Stimulated activated CD8-positive, alpha-beta memory T cell treated with anti-CD3 and anti-CD28 coated beads, Interleukin-7, amount 100 ng/mL, for 4 hours (primary cell): ENCODE measurements around the gene UNCX.

Source experiments
- DNase-seq, 2 donors: peaks; one replicate each; pipeline ENCODE4 v3.0.0-alpha.2; 2020; ENCODE audit warnings: low read depth in 2 of 2

The UNCX gene

DNA sequence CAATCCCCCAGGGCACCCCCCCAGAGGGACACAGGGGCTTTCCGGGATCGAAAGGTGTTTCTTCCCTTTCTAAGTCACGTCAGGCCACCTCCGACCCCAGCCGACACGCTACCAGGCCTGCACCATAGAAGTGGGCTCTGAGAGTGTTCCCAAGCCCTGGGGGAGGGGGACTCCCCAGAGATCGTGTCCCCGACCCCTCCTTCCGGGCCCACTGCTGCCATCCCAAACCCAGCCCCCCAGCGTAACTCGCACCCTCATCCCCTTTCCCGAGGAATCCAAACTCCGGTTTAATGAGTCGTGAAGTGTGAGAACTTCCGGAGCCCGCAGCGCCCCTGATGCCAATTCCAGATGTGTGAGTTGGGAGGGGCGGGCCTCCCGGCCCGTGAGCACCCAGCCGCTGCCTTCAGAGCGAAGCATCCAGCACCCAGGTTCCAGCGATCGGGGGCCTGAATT lies 11.3 kb downstream of the UNCX start:
- no peak for DNase-seq

GRCh38 chr7:1244700-1245523 lies 12.2 kb downstream of the UNCX start:
- no peak for DNase-seq

- no peak for DNase-seq
These were observed 12.9 kb downstream of the UNCX start for GRCh38 chr7:1245524-1246050.

- DNase-seq: no peak
These were observed 13.6 kb downstream of the UNCX start for GRCh38 chr7:1246160-1246870.

DNA sequence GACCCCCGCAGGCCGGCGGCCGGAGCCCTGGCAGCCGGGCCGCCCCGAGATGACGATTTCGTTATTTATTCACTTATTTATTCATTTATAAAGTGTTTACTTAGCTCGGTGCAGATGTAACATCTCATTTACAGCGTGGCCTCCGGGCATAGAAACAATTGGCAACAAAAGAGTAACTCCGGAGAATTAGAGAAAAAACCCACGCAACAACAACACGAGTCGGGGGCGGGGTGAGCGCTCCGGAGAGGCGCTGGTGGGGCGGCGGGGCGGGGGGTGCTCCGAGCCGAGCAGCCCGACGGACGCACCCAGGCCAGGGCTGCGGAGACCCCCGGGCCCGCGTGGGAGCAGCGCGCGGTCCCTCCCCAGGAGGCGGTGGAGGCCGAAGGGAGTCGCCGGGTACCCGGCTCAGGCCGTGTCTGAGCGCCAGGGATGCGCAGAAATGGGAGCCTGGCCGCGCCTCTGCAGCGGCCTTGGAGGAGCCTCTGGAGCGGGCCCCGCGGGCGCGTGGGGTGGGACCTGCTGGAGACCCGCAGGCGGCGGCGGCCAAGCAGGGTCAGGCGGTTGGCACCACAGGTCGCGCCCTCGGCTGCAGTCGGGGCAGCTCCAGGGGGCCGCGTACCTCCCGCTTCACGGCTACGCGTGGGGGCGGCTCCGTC lies 14.3 kb downstream of the UNCX start:
- DNase-seq: no peak

- no peak for DNase-seq
These were observed 14.9 kb downstream of the UNCX start for GRCh38 chr7:1247527-1248041.

GRCh38 chr7:1248143-1248915 lies 15.7 kb downstream of the UNCX start:
- no peak for DNase-seq

GRCh38 chr7:1248916-1249581 lies 16.4 kb downstream of the UNCX start:
- DNase-seq: no peak

GRCh38 chr7:1249731-1250130 lies 17.1 kb downstream of the UNCX start:
- DNase-seq: no peak

GRCh38 chr7:1250901-1251300 lies 18.2 kb downstream of the UNCX start:
- DNase-seq: no peak

DNA sequence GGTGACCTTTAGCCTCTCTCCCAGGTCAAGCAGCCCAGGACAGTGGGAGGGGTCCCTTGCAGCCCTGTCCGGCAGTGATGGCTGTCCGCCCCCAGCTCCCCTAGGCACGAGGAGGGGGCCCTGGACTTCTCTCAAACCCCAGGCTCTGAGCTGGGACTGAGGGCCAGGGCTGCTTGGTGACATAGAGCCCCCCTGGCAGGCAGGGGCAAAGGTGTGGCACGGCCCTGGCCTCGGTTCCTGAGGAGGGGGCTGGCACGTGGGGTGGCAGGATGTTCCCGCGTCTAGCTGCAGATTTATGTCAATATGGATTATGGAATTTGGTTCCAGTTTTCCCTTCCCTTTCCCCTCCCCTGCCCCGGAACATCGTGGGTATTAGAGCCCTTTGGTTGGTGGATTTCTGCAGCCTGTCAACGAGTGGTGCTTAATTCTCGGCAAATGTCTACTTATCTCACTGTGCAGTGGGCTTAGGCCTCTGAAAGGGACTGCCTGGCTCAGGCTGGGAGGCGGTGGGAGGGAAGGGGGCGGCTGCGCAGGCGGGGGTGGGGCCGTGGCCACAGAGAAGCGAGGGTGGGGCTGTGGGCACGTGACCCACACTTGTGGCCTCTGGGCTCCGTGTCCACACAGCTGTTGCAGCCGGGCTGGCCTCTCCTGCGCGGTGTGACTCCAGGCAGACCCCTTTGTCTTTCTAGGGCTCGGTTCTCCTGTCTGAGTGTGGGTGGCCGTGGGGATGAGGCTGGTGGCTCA lies 19.3 kb downstream of the UNCX start:
- DNase-seq: no peak

- no peak for DNase-seq
These were observed 19.9 kb downstream of the UNCX start for GRCh38 chr7:1252540-1253090.

GRCh38 chr7:1253681-1254181 lies 21.1 kb downstream of the UNCX start:
- DNase-seq: no peak

- DNase-seq: no peak
These were observed 21.8 kb downstream of the UNCX start for GRCh38 chr7:1254281-1255079.

DNA sequence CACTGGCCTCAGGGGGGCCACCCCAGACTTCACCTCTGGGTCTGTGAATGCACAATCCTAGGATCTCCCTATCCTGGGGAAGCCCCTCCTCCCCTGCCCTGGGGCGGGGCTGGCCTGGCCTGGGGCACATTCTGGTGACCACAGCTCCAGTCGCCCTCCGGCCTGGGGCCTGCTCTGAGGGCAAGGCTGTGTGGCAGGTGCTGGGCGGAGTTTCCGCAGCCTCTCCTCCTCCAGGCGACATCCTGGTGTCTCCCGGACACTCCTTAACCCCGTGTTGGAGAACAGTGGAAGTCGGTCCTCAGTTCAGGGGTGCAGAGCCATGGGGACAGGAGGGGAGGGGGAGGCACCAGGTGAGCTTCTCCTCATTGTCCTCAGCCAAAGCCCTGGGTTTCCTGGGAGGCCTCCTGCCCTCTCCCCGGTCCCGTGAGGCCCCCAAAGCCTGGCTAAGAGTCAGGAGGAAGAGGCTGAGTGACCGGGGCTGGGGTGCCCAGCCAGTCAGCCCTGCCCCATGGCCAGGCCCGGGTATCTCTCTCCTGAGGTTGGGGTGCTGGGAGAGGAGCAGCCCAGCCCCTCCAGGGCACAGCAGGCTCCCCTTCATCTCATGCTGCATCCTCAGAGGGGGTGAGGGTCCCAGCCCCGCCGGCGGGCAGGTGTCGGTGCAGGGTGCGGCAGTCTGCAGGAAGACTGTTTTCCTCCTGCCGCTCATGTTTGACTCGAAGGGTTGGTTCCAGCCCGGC lies 22.6 kb downstream of the UNCX start:
- no peak for DNase-seq

DNA sequence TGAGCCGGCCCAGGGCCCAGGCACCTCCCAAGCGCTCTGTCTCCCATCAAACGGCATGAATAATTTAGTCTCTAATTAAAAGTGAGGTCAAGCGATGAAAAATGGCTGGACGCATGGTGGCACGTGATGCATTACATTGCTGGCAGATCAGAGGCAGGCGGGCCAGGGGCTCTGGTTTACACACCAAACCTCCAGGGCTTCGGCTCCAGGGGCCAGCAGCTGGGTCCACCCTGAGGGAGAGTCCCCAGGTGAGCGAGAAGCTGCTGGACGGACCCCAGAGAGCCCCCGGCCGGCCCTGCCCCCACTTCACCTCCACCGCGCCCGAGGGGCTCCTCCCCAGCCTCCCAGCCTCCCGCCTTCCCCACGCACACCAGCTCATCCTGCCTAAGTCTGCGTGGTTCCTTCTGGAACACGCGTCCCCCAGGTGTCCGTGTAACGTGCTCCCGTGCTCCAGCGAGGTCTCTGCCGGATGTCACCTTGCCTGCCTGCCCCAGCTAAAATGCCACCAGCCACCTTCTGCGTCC lies 23.2 kb downstream of the UNCX start:
- no peak for DNase-seq

- no peak for DNase-seq
These were observed 23.9 kb downstream of the UNCX start for GRCh38 chr7:1256621-1257020.

- DNase-seq: no peak
These were observed 24.5 kb downstream of the UNCX start for GRCh38 chr7:1257221-1257620.
